ENCODE measurements around the gene B9D1.

Gene B9D1

GRCh38 chr17:19322129-19322505, 40.4 kb downstream of the B9D1 start:
- DNase-seq (ENCODE audit: extremely low read depth in 1 of 2, low read depth in 1 of 2): no peak

- DNase-seq (ENCODE audit: extremely low read depth in 1 of 2, low read depth in 1 of 2): no peak
Measured at GRCh38 chr17:19321481-19322128, 40.9 kb downstream of the B9D1 start.

GRCh38 chr17:19320876-19321275, 41.6 kb downstream of the B9D1 start:
- no peak for DNase-seq (ENCODE audit: extremely low read depth in 1 of 2, low read depth in 1 of 2)

GRCh38 chr17:19319771-19320505, 42.6 kb downstream of the B9D1 start:
- DNase-seq (ENCODE audit: extremely low read depth in 1 of 2, low read depth in 1 of 2): no peak

GRCh38 chr17:19318611-19319010, 43.9 kb downstream of the B9D1 start:
- DNase-seq (ENCODE audit: extremely low read depth in 1 of 2, low read depth in 1 of 2): no peak

- DNase-seq (ENCODE audit: extremely low read depth in 1 of 2, low read depth in 1 of 2): no peak
Measured at GRCh38 chr17:19317359-19318095, 45.0 kb downstream of the B9D1 start.

GRCh38 chr17:19316761-19317358, 45.7 kb downstream of the B9D1 start:
- no peak for DNase-seq (ENCODE audit: extremely low read depth in 1 of 2, low read depth in 1 of 2)

GRCh38 chr17:19315104-19315503, 47.4 kb downstream of the B9D1 start:
- no peak for DNase-seq (ENCODE audit: extremely low read depth in 1 of 2, low read depth in 1 of 2)

GRCh38 chr17:19313746-19314651, 48.5 kb downstream of the B9D1 start:
- DNase-seq (ENCODE audit: extremely low read depth in 1 of 2, low read depth in 1 of 2): no peak

GRCh38 chr17:19313066-19313745, 49.3 kb downstream of the B9D1 start:
- no peak for DNase-seq (ENCODE audit: extremely low read depth in 1 of 2, low read depth in 1 of 2)

- DNase-seq (ENCODE audit: extremely low read depth in 1 of 2, low read depth in 1 of 2): no peak
Measured at GRCh38 chr17:19312406-19312805, 50.1 kb downstream of the B9D1 start.

GRCh38 chr17:19311421-19312215, 50.9 kb downstream of the B9D1 start:
- no peak for DNase-seq (ENCODE audit: extremely low read depth in 1 of 2, low read depth in 1 of 2)

- no peak for DNase-seq (ENCODE audit: extremely low read depth in 1 of 2, low read depth in 1 of 2)
Measured at GRCh38 chr17:19311016-19311415, 51.5 kb downstream of the B9D1 start.

- no peak for DNase-seq (ENCODE audit: extremely low read depth in 1 of 2, low read depth in 1 of 2)
Measured at GRCh38 chr17:19310151-19310550, 52.4 kb downstream of the B9D1 start.

- DNase-seq (ENCODE audit: extremely low read depth in 1 of 2, low read depth in 1 of 2): no peak
Measured at GRCh38 chr17:19309701-19310100, 52.8 kb downstream of the B9D1 start.

GRCh38 chr17:19308398-19308797, 54.1 kb downstream of the B9D1 start:
- DNase-seq (ENCODE audit: extremely low read depth in 1 of 2, low read depth in 1 of 2): no peak

- DNase-seq (ENCODE audit: extremely low read depth in 1 of 2, low read depth in 1 of 2): no peak
Measured at GRCh38 chr17:19307521-19307920, 55.0 kb downstream of the B9D1 start.

GRCh38 chr17:19306160-19307111, 56.1 kb downstream of the B9D1 start:
- DNase-seq (ENCODE audit: extremely low read depth in 1 of 2, low read depth in 1 of 2): no peak
